Measurements from ENCODE around the gene PRELID2.
A peak's percentile ranks its signal among the peaks of the same experiment; 100 is the strongest.
"Not testable (repeated sequence)": the region's sequence is repeated elsewhere in the genome, so short reads cannot be mapped to it uniquely, and the experiment has no call there.

PRELID2 gene

DNA sequence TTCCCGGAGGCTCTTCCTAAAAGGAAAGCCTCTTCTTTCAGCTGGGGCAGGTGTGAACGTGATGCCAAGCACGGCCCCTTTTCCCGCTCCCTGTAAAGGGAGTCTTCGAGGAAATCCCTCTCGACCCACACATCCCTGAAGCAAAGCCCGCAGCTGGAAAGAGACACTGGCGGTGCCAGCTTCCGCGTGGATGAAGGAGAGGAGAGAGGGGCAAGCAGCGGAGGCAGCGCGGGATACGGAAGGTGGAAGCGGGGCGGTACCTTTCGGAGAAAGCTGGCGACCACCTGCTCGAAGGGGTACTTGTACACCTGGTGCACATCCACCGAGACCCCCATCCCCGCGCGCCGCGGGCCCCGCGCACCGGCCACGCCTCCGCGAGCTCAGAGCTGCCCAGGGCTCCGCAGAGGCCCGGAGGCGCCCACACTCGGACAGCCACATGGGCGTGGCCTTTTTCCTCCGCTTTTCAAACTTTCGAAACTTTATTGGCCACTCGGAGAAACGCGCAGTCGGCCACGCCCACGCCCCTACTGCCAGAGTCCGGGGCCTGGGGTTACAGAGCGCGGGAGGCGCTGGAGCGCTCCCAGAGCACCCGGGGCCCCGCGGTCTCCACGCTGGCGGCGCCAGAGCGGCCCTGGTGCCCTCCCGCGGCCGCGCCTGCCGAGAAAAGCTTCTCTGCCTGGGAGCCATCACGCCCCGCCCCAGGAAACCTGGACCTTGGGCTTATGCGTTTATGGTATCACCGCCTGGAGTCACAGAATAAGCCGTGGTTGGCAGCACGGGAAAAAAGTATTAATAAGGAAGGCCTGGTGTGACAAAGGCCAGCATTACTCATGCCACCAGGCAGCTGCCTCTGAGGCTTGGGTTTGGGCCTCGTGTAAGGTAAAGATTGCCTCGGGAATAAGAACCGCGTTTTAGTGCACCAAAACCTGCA, at the start of gene PRELID2:
PRELID2 (minus strand) TSS at position 426 of the 931 bp plus-strand sequence; CDS start at position 335, 91 bp downstream.
- DNase-seq (ENCODE audit: low read depth), result peak; percentile 88
- TF ChIP-seq, protein P1, sequence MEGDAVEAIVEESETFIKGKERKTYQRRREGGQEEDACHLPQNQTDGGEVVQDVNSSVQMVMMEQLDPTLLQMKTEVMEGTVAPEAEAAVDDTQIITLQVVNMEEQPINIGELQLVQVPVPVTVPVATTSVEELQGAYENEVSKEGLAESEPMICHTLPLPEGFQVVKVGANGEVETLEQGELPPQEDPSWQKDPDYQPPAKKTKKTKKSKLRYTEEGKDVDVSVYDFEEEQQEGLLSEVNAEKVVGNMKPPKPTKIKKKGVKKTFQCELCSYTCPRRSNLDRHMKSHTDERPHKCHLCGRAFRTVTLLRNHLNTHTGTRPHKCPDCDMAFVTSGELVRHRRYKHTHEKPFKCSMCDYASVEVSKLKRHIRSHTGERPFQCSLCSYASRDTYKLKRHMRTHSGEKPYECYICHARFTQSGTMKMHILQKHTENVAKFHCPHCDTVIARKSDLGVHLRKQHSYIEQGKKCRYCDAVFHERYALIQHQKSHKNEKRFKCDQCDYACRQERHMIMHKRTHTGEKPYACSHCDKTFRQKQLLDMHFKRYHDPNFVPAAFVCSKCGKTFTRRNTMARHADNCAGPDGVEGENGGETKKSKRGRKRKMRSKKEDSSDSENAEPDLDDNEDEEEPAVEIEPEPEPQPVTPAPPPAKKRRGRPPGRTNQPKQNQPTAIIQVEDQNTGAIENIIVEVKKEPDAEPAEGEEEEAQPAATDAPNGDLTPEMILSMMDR (IDR thresholded peaks at IDR 0.05; ENCODE audit: low read length, missing control alignments), result no peak
- peak within 1 kb of the TSS; percentile 65 for H3K4me3 ChIP-seq (replicated peaks; ENCODE audit: low read depth, low read length)

DNA sequence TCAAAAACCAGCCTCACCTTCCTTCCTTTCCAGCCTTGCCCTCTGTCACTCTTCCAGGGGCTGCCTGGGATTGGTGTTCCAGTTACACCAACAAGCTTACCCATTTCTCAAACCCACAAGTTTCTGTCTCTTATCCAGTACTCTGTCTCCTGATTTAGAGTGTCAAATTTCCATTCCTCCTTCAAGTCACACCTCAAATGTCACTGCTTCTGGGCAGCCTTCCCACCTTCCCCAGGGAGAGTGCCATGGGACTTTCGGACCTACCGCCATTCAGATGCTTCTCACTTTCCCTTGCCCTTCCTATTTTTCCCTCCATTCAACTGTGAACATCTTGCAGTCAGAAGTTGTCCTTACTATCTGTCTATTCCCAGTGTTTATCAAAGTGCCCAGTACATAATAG, 39.6 kb upstream of the PRELID2 start:
- DNase-seq (ENCODE audit: low read depth), result no peak
- no peak overlapping the region for H3K4me3 ChIP-seq (replicated peaks; ENCODE audit: low read depth, low read length)
- TF ChIP-seq, protein P1 (IDR thresholded peaks at IDR 0.05; ENCODE audit: low read length, missing control alignments), result no peak

DNA sequence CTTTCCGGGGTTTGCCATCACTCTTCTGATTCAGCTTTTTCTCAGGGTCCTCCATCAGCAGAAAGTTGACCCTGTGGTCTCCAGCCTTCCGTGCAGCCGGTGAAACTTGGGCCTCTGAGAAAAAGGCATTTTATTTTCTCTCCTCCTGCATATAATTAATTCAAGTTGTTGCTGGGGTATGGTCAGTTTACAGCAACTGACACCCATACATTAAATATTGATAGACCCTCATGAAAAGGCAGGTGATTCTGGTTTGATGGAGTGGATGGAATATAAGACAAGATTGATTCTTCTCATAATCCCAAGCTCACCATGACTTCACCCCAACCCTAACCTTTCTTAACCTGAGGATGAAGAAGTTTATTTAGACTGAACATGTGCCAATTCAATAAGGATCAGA, 37.8 kb upstream of the PRELID2 start, which contains the start of gene GRXCR2:
GRXCR2 (minus strand) TSS at position 101 of the 400 bp plus-strand sequence; CDS start at position 55, 46 bp downstream.
- TF ChIP-seq, protein P1 (IDR thresholded peaks at IDR 0.05; ENCODE audit: low read length, missing control alignments), result no peak
- H3K4me3 ChIP-seq (replicated peaks; ENCODE audit: low read depth, low read length), result no peak within 1 kb of the TSS
- DNase-seq (ENCODE audit: low read depth), result no peak

DNA sequence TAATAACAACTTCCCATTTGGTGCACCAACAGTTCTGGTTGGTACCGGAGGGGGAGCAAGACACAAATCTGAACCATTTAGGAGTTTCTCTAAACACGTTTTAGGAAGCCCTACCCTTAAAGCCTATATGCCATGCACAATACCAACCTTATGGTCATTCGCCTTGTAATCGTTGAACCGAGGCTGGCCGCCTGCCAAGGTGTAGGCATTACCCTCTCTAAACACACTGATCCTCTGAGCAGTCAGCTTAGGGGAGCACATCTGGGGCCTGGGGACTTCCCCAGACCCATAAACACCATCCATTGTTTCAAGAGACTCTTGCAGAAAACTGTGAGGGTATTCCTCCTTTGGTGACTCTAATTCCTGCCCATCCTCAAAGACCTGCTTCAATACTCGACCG, 37.3 kb upstream of the PRELID2 start:
- TF ChIP-seq, protein P1 (IDR thresholded peaks at IDR 0.05; ENCODE audit: low read length, missing control alignments), result no peak
- DNase-seq (ENCODE audit: low read depth), result no peak
- no peak overlapping the region for H3K4me3 ChIP-seq (replicated peaks; ENCODE audit: low read depth, low read length)

DNA sequence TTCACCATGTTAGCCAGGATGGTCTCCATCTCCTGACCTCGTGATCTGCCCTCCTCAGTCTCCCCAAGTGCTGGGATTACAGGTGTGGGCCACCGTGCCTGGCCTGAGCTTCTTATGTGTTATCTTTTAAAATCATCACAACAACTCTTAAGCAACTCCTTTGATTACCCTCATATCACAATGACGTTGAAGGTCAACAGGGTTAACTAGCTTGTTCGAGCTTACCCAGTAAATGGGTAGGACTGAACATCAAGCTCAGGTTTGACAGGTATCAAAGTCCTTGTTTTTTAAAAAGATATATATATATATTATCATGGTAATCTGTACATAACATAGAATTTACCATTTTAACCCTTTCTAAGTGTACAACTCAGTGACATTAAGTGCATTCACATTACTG, 34.6 kb upstream of the PRELID2 start:
- H3K4me3 ChIP-seq (replicated peaks; ENCODE audit: low read depth, low read length), result no peak overlapping the region
- TF ChIP-seq, protein P1 (IDR thresholded peaks at IDR 0.05; ENCODE audit: low read length, missing control alignments), result no peak
- DNase-seq (ENCODE audit: low read depth), result no peak

DNA sequence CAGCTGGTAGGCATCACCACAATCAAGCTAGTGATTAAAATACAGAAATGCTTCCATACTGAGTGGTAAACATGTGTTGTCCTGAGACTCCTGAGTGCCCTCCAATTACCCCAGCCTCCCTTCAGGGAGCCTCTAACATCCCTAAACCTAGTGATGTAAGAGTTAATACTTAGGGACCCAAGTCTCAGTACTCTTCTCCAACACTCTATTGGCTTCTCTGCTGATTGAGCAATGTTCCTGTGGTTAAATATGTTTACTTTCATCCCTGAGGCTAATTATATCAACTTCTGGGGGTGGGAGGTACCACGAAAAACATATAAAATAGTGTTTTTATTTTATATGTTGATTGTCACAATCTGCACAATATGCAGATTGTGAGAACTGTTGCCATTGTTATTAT, 32.7 kb upstream of the PRELID2 start:
- TF ChIP-seq, protein P1 (IDR thresholded peaks at IDR 0.05; ENCODE audit: low read length, missing control alignments), result no peak
- DNase-seq (ENCODE audit: low read depth), result no peak
- no peak overlapping the region for H3K4me3 ChIP-seq (replicated peaks; ENCODE audit: low read depth, low read length)

DNA sequence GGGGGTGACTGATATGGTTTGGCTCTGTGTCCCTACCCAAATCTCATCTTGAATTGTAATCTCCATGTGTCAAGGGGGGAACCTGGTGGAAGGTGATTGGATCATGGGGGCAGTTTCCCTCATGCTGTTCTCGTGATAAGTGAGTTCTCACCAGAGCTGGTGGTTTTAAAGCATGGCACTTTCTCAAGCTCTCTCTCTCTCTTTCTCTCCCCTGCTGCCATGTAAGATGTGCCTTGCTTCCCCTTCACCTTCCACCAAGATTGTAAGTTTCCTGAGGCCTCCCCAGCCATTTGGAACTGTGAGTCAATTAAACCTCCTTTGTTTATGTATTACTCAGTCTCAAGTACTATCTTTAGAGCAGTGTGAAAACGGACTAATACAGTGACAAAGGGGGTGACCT, 29.3 kb upstream of the PRELID2 start:
- not testable (repeated sequence) for H3K4me3 ChIP-seq (replicated peaks; ENCODE audit: low read depth, low read length); DNase-seq (ENCODE audit: low read depth)
